Lower leg skin (tissue), 4 donors: Measurements from ENCODE around the gene DENND4C. TPM values are rescaled to one million over a fixed set of nuclear protein-coding genes. Genes with fewer than 3 reads are reported as not detected.
"Not testable (repeated sequence)": the region's sequence is repeated elsewhere in the genome, so short reads cannot be mapped to it uniquely, and the experiment has no call there.

Experiments
- DNase-seq, 2 donors: peaks; one replicate each; pipeline ENCODE4 v3.0.0-alpha.2; 2019; ENCODE audit warnings: low spot score in 2 of 2
- H3K4me3 ChIP-seq: fragments of 200-600 bp; sonication (generic); 2 replicates; pipeline ENCODE4 v1.5.1; 2017; ENCODE audit warnings: mild to moderate bottlenecking, low read depth; ENCODE audit not compliant: poor library complexity, severe bottlenecking
- CTCF ChIP-seq, 3 donors: fragments of 450-650 bp; IDR thresholded peaks; one replicate each; pipeline ENCODE4 v1.5.1; 2016; ENCODE audit warnings: antibody characterized with exemption in 3 of 3, mild to moderate bottlenecking in 3 of 3, moderate library complexity in 2 of 3
- POLR2A ChIP-seq, 2 donors: fragments of 450-650 bp; IDR thresholded peaks; one replicate each; pipeline ENCODE4 v1.6.1; 2016 to 2017; ENCODE audit warnings: antibody characterized with exemption in 2 of 2, mild to moderate bottlenecking in 1 of 2, moderate library complexity in 1 of 2
- WGBS, 2 donors: methylation state at CpG; one replicate each; pipeline ENCODE4 v1.1.5; 2018; 5-methylcytosine and 5-hydroxymethylcytosine counted together
- intact Hi-C: fragments of 100-400 bp; cut with DNase I; formaldehyde crosslinking; loops from one replicate; pipeline ENCODE4 v1.15.0; 2023; ENCODE audit warnings: low total_unique reads
- total RNA-seq, 4 donors: library from RNA; depleted of rRNA; stranded (reverse); fragments of >200 nt; gene quantifications; one replicate each; pipeline ENCODE4 v1.1.0, GENCODE V29; 2016

DENND4C gene
- total RNA-seq, 4 donors from 2014 or later = 78.2 to 119 (median 104) TPM

- TF ChIP-seq CTCF (IDR thresholded peaks at IDR 0.05) (no peak), POLR2A (IDR thresholded peaks at IDR 0.05) (no peak)
- H3K4me3 ChIP-seq = no peak overlapping the region
- DNase-seq = no peak
- WGBS, 2 donors = 63 to 77% methylated on average over 1 of the region's 1 CpG
- intact Hi-C loops = no loop called here
Observed at GRCh38 chr9:19397845-19398244, 167.4 kb downstream of the DENND4C start.

- DNase-seq, H3K4me3 ChIP-seq, intact Hi-C loops: not testable (repeated sequence)
- 60 to 63% methylated on average over 4 of the region's 4 CpGs for WGBS, 2 donors
Observed at GRCh38 chr9:19403231-19403630, 172.7 kb downstream of the DENND4C start.

GRCh38 chr9:19404283-19405075 lies 174.0 kb downstream of the DENND4C start:
- TF ChIP-seq CTCF (IDR thresholded peaks at IDR 0.05) = no peak
- whole genome bisulfite sequencing, 2 donors = 42 to 51% methylated on average over 4 of the region's 4 CpGs
- no peak overlapping the region for H3K4me3 ChIP-seq
- no peak for DNase-seq
- intact Hi-C loops = no loop called here

GRCh38 chr9:19405771-19406170 lies 175.3 kb downstream of the DENND4C start:
- intact Hi-C loops = no loop called here
- no peak for DNase-seq
- TF ChIP-seq POLR2A (IDR thresholded peaks at IDR 0.05) (no peak), CTCF (IDR thresholded peaks at IDR 0.05) (no peak)
- 87 to 91% methylated on average over 1 of the region's 1 CpG for WGBS, 2 donors
- H3K4me3 ChIP-seq = no peak overlapping the region

GRCh38 chr9:19408316-19408692 lies 177.8 kb downstream of the DENND4C start:
- DNase-seq = peak in 1 of 2 donors; percentile 34
- no peak for TF ChIP-seq CTCF (IDR thresholded peaks at IDR 0.05)
- no peak for TF ChIP-seq POLR2A (IDR thresholded peaks at IDR 0.05)
- WGBS, 2 donors = 7 to 14% methylated on average over 20 of the region's 20 CpGs
- intact Hi-C loops = no loop called here
- H3K4me3 ChIP-seq = peak overlapping the region; percentile 76

GRCh38 chr9:19408693-19409400 lies 178.4 kb downstream of the DENND4C start, which contains the start of gene ACER2:
TSS of gene ACER2 (plus strand) at chr9:19409009. CDS start at chr9:19409085, 76 bp downstream.
- DNase-seq = peak; percentile 91 to 98
- peak within 1 kb of the TSS; percentile 76 for H3K4me3 ChIP-seq
- 0% methylated on average over 25 to 36 of the region's 61 CpGs for whole genome bisulfite sequencing, 2 donors
- TF ChIP-seq CTCF (IDR thresholded peaks at IDR 0.05) = no peak
- peak in 1 of 2 donors; percentile 54 for TF ChIP-seq POLR2A (IDR thresholded peaks at IDR 0.05)
- intact Hi-C loops = no loop called here
